Psoas muscle (tissue), 8 donors: Measurements from ENCODE around the gene RIC8A. TPM values are rescaled to one million over a fixed set of nuclear protein-coding genes. Genes with fewer than 3 reads are reported as not detected.
"Not testable (repeated sequence)": the region's sequence is repeated elsewhere in the genome, so short reads cannot be mapped to it uniquely, and the experiment has no call there.

Source experiments
- ATAC-seq, 4 donors: fragments of 200-7000 bp; cut with Tn5 transposase; one replicate each; pipeline ENCODE4 v1.9.1; 2020; ENCODE audit warnings: moderate library complexity in 3 of 4, mild to moderate bottlenecking in 2 of 4
- DNase-seq, 2 donors: peaks; one replicate each; pipeline ENCODE4 v3.0.0-alpha.2; 2020
- H3K27ac ChIP-seq: fragments of 200-600 bp; one replicate; pipeline ENCODE4 v1.8.0; 2022
- H3K27me3 ChIP-seq, 3 donors: fragments of 200-600 bp in 1 of 3; one replicate each; pipeline versions ENCODE4 v1.6.1 to v1.8.0; 2013 to 2022; ENCODE audit warnings: low read length in 2 of 3, mild to moderate bottlenecking in 2 of 3, moderate library complexity in 1 of 3; ENCODE audit not compliant: insufficient read depth in 3 of 3
- H3K36me3 ChIP-seq, 2 donors: fragments of 200-600 bp in 1 of 2; one replicate each; pipeline versions ENCODE4 v1.6.1 to v1.8.0; 2013 to 2022; ENCODE audit warnings: low read depth in 1 of 2, mild to moderate bottlenecking in 1 of 2, moderate library complexity in 1 of 2; ENCODE audit not compliant: insufficient read depth in 1 of 2
- H3K4me1 ChIP-seq: fragments of 200-600 bp; one replicate; pipeline ENCODE4 v1.8.0; 2022
- H3K4me3 ChIP-seq: fragments of 200-600 bp; one replicate; pipeline ENCODE4 v1.8.0; 2022; ENCODE audit warnings: mild to moderate bottlenecking
- H3K9me3 ChIP-seq: fragments of 200-600 bp; one replicate; pipeline ENCODE4 v1.8.0; 2022
- CTCF ChIP-seq: fragments of 200-600 bp; IDR thresholded peaks from one replicate; pipeline ENCODE4 v1.8.0; 2022; ENCODE audit warnings: antibody characterized with exemption
- WGBS, 3 donors: extraction: QIAGEN DNeasy Blood & Tissue Kit; methylation state at CpG; one replicate each; pipeline versions ENCODE4 v1.1.6 to v1.1.7; 2013; 5-methylcytosine and 5-hydroxymethylcytosine counted together
- intact Hi-C, 2 donors: fragments of 100-400 bp; cut with DNase I; formaldehyde crosslinking; loops; one replicate each; pipeline versions ENCODE4 v1.11.0 to v1.14.2; 2022
- long read RNA-seq, 2 donors: library from polyadenylated mRNA; unstranded; transcript quantifications; one replicate each; pipeline ENCODE4 v2.0.0, GENCODE V29; 2021
- polyA plus RNA-seq, 3 donors: library from polyadenylated mRNA; stranded (reverse); fragments of 200-250 nt; gene quantifications; one replicate each; pipeline ENCODE4 v1.2.3, GENCODE V29; 2013
- total RNA-seq, 4 donors: library from RNA; stranded (reverse); fragmentation: NEBNext Ultra II Directional in 2 of 4; extraction: Animal tissue kit (Norgen Biotek cat#: 25700) in 2 of 4; gene quantifications; one replicate each; pipeline versions ENCODE4 v1.2.1 to v1.2.4, GENCODE V29; 2021 to 2023
- donor health status: healthy with polysubstance abuse.
- donor health status: DM: no; HTN: no; CAD: no; lungs with moderate emphysema.
- donor health status: Bipolar disorder and iron deficiency.
- donor health status: healthy.
- donor health status: DM: yes; HTN: yes; CAD: no.
- donor health status: DM: no; HTN: no; CAD: no.
- donor health status: DM: no; HTN: no; CAD: no.
- donor health status: DM: yes; HTN: yes; CAD: no.

RIC8A gene
- total RNA-seq, result 10 to 100 TPM; 34.4 to 54.8 (median 37.9) TPM
- polyA plus RNA-seq, result 10 to 100 TPM; 30.2 to 66.9 (median 57.8) TPM
- long read RNA-seq, donor 1, transcript RIC8A-203 (10 exons, 3,703 nt), result major isoform, 33 of 44 reads
- long read RNA-seq, donor 1, partial matches to known transcripts, result 2 of 44 reads
- long read RNA-seq, donor 1, other reads (novel, unspliced or antisense), result 5 of 44 reads
- long read RNA-seq, donor 2, transcript RIC8A-203 (10 exons, 3,703 nt), result major isoform, 72 of 97 reads
- long read RNA-seq, donor 2, partial matches to known transcripts, result 10 of 97 reads
- long read RNA-seq, donor 2, other reads (novel, unspliced or antisense), result 11 of 97 reads

GRCh38 chr11:207208-207862, at the start of gene RIC8A, which contains the start of gene BET1L:
Gene RIC8A, plus strand, starts transcription at chr11:207708. Its CDS starts 1,147 bp downstream, at chr11:208855.
Gene BET1L, minus strand, starts transcription at chr11:207399. Its CDS starts 78 bp downstream, at chr11:207321.
- peak within 1 kb of the TSS; percentile 99 for H3K27ac ChIP-seq
- no peaks in the 10 kb centered on the region for H3K27me3 ChIP-seq
- DNase-seq (peak; percentile 93 to 99), ATAC-seq (peak; percentile 91 to 93 (median 92))
- intact Hi-C loops, result loop anchor here in 1 of 2 donors (5.0 to 10.0 kb wide), 2 partner anchors 240 to 297 kb away; partner anchors contain the start of gene RNH1
- peaks cover 24% of the 10 kb centered on the region for H3K4me1 ChIP-seq
- WGBS, 3 donors, result 0 to 1% (median 0%) methylated on average over 39 to 63 of the region's 63 CpGs
- H3K9me3 ChIP-seq, result no peaks in the 10 kb centered on the region
- H3K4me3 ChIP-seq, result peak within 1 kb of the TSS; percentile 97
- H3K36me3 ChIP-seq, result peaks cover 5 to 63% of the 10 kb centered on the region in 2 donors
- no peak for TF ChIP-seq CTCF

- DNase-seq, H3K9me3 ChIP-seq, H3K4me1 ChIP-seq, H3K36me3 ChIP-seq, ATAC-seq, intact Hi-C loops, H3K27ac ChIP-seq, H3K27me3 ChIP-seq, H3K4me3 ChIP-seq: not testable (repeated sequence)
- TF ChIP-seq CTCF, result peak; percentile 35
- 0% methylated on average over 1 of the region's 13 CpGs; no CpG with 5 or more reads in 1 of the 3 donors for WGBS, 3 donors
These were observed 27.3 kb upstream of the RIC8A start for GRCh38 chr11:180242-180641.

GRCh38 chr11:189200-189783, 18.2 kb upstream of the RIC8A start:
- 79 to 80% (median 79%) methylated on average over 34 to 40 of the region's 55 CpGs for WGBS, 3 donors
- peak; percentile 39 to 57 (median 46) for ATAC-seq
- peak in 1 of 2 donors; percentile 17 for DNase-seq

GRCh38 chr11:189843-190311, 17.6 kb upstream of the RIC8A start:
- H3K9me3 ChIP-seq, H3K27ac ChIP-seq, intact Hi-C loops, H3K27me3 ChIP-seq, H3K4me1 ChIP-seq, H3K36me3 ChIP-seq, H3K4me3 ChIP-seq: not testable (repeated sequence)
- 57 to 74% (median 57%) methylated on average over 4 to 10 of the region's 25 CpGs for WGBS, 3 donors
- DNase-seq, result peak; percentile 51 to 67
- ATAC-seq, result peak in 3 of 4 donors; percentile 78 to 83 (median 79)

More at GRCh38 chr11:189200-189783, 18.2 kb upstream of the RIC8A start:
- H3K9me3 ChIP-seq, H3K27ac ChIP-seq, H3K4me3 ChIP-seq, H3K27me3 ChIP-seq, intact Hi-C loops, H3K4me1 ChIP-seq, H3K36me3 ChIP-seq: not testable (repeated sequence)

- WGBS, 3 donors, result 73 to 77% (median 74%) methylated on average over 5 of the region's 5 CpGs
- not testable (repeated sequence) for DNase-seq
These were observed 17.0 kb upstream of the RIC8A start for GRCh38 chr11:190546-190945.

More at GRCh38 chr11:190546-190945, 17.0 kb upstream of the RIC8A start:
- ATAC-seq, H3K27me3 ChIP-seq, intact Hi-C loops, H3K4me3 ChIP-seq, H3K4me1 ChIP-seq, H3K9me3 ChIP-seq, H3K27ac ChIP-seq, H3K36me3 ChIP-seq: not testable (repeated sequence)
